Measurements from ENCODE around the gene ABLIM2. TPM values are rescaled to one million over a fixed set of nuclear protein-coding genes. Genes with fewer than 3 reads are reported as not detected.

ABLIM2 gene
- total RNA-seq, 4 donors from 2014 or later = 9.2 to 24.0 (median 12.3) TPM

GRCh38 chr4:8169763-8170162, 11.2 kb upstream of the ABLIM2 start:
- intact Hi-C loops (cut with DNase I) = no loop called here
- WGBS, 2 donors = 77 to 83% methylated on average over 3 of the region's 3 CpGs

GRCh38 chr4:8168832-8169598, 10.4 kb upstream of the ABLIM2 start:
- no peak for DNase-seq
- H3K27me3 ChIP-seq = no peaks in the 10 kb centered on the region
- no peak overlapping the region for H3K27ac ChIP-seq
- intact Hi-C loops (cut with DNase I) = no loop called here
- H3K36me3 ChIP-seq = no peaks in the 10 kb centered on the region
- no peak overlapping the region for H3K4me3 ChIP-seq (replicated peaks in 1 of 3)
- H3K9me3 ChIP-seq = no peaks in the 10 kb centered on the region
- 85 to 95% methylated on average over 5 of the region's 5 CpGs for WGBS, 2 donors
- TF ChIP-seq CTCF (IDR thresholded peaks at IDR 0.05) (no peak), POLR2A (IDR thresholded peaks at IDR 0.05) (no peak)
- no peaks in the 10 kb centered on the region for H3K4me1 ChIP-seq

More at GRCh38 chr4:8169763-8170162, 11.2 kb upstream of the ABLIM2 start:
- DNase-seq = no peak
- no peak for TF ChIP-seq CTCF (IDR thresholded peaks at IDR 0.05)
- no peak for TF ChIP-seq POLR2A (IDR thresholded peaks at IDR 0.05)
- no peaks in the 10 kb centered on the region for H3K9me3 ChIP-seq
- H3K4me1 ChIP-seq = no peaks in the 10 kb centered on the region
- H3K4me3 ChIP-seq (replicated peaks in 1 of 3) = no peak overlapping the region
- H3K27me3 ChIP-seq = no peaks in the 10 kb centered on the region
- no peaks in the 10 kb centered on the region for H3K36me3 ChIP-seq
- H3K27ac ChIP-seq = no peak overlapping the region

- Histone ChIP-seq H3K27ac (no peak overlapping the region), H3K9me3 (no peaks in the 10 kb centered on the region), H3K4me1 (no peaks in the 10 kb centered on the region), H3K27me3 (no peaks in the 10 kb centered on the region), H3K36me3 (no peaks in the 10 kb centered on the region), H3K4me3 (replicated peaks in 1 of 3) (no peak overlapping the region)
- intact Hi-C loops (cut with DNase I) = no loop called here
- 100% methylated on average over 1 of the region's 1 CpG for WGBS, 2 donors
- no peak for DNase-seq
- TF ChIP-seq POLR2A (IDR thresholded peaks at IDR 0.05) (no peak), CTCF (IDR thresholded peaks at IDR 0.05) (peak in 2 of 6 experiments; percentile 12 to 26)
Measured at GRCh38 chr4:8168232-8168631, 9.6 kb upstream of the ABLIM2 start.

- peaks cover 3 to 4% of the 10 kb centered on the region in 2 donors for H3K4me1 ChIP-seq
- H3K27ac ChIP-seq = no peak overlapping the region
- H3K27me3 ChIP-seq = no peaks in the 10 kb centered on the region
- 48 to 54% methylated on average over 2 of the region's 2 CpGs for WGBS, 2 donors
- H3K4me3 ChIP-seq (replicated peaks in 1 of 3) = no peak overlapping the region
- no peaks in the 10 kb centered on the region for H3K9me3 ChIP-seq
- DNase-seq = no peak
- no peaks in the 10 kb centered on the region for H3K36me3 ChIP-seq
- TF ChIP-seq CTCF (IDR thresholded peaks at IDR 0.05) (no peak), POLR2A (IDR thresholded peaks at IDR 0.05) (no peak)
- intact Hi-C loops (cut with DNase I) = no loop called here
Measured at GRCh38 chr4:8167815-8168214, 9.2 kb upstream of the ABLIM2 start.

GRCh38 chr4:8167291-8167690, 8.7 kb upstream of the ABLIM2 start:
- H3K4me1 ChIP-seq = peaks cover 4 to 5% of the 10 kb centered on the region in 2 donors
- DNase-seq = no peak
- WGBS, 2 donors = 52 to 56% methylated on average over 2 of the region's 2 CpGs
- H3K36me3 ChIP-seq = no peaks in the 10 kb centered on the region
- no peak overlapping the region for H3K4me3 ChIP-seq (replicated peaks in 1 of 3)
- H3K27ac ChIP-seq = no peak overlapping the region
- no peak for TF ChIP-seq POLR2A (IDR thresholded peaks at IDR 0.05)
- TF ChIP-seq CTCF (IDR thresholded peaks at IDR 0.05) = no peak
- intact Hi-C loops (cut with DNase I) = no loop called here
- H3K27me3 ChIP-seq = no peaks in the 10 kb centered on the region
- no peaks in the 10 kb centered on the region for H3K9me3 ChIP-seq
